Kidney glomerular epithelial cell (primary cell): ENCODE data around the gene M6PR.
"Not testable (repeated sequence)": the region's sequence is repeated elsewhere in the genome, so short reads cannot be mapped to it uniquely, and the experiment has no call there.

Experiments
- DNase-seq: peaks from one replicate; lab custom pipeline; 2025; lab: John Stamatoyannopoulos, UW

The M6PR gene

DNA sequence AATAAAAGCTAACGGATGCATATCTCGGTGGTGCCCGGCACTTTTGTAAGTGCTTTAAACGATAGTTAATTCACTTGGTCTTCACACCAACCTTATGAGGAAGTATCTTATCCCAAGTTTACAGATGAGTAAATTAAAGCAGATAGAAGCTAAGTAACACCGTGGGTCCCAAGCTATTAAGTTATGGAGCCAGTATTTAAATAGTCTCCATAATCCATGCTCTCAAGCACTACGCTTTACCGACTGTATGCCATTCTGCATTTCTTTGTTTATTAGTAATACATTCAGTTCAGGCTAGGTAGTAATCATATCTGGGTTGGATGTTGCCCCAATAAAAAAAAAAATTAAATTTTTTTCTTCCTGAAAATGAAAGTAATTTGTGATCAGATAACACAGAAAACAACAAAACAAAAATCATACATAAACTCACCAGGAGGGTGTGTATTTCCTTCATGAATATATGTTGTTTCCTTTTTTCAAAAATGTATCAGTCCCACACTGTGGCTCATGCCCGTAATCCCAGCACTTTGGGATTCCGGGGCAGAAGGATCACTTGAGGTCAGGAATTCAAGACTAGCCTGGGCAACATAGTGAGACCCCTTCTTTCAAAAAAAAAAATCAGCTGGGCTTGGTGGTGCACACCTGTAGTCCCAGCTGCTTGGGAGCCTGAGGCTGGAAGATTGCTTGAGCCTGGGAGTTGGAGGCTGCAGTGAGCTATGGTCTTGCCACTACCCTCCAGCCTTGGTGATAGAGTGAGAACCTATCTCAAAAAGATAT lies 1.4 kb upstream of the M6PR start:
- no peak for DNase-seq

DNA sequence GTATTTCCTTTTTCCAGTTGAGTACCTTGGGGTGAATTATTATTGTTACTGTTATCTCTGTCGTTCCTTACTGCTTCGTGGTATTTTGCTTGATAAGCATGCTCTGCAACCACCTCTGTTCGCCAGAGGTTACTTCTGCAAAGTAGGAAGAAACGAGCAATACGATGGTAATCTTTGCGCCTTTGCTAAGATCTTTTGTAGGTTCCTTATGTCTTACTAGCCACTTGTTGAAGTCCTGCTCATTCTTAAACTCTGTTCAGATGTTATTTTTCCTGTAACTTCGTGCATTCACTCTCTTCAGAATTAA lies 729 bp upstream of the M6PR start:
- DNase-seq: peak; percentile 81

DNA sequence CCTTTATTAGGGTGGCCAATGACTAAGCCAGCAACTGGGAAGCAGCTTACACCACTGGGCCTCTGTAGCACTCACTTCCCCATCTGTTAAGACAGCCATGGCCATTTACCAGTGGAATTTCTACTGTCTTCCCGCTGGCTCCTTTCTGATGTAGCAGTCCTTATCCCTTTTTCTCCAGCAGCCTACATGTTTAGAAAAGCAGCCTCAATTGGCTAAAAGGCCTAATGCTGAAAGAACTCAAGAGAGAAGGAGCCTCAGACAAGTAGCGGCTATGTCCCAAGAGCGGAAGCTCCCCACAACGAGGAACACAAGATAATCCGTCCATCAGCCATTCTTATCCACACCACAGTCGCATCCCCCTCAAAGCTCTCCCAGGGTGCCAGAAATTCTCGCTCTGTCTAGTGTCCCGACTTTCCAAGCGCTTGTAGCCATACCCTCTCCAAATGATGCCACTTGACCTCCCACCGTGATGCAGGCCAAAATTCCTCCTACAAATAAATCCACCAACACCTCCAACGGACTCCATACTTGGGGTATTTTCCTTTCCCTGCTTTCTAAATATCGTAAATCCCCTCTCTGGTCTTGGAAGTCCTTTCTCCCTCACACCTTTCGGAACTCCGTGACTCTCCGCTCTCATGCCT lies 624 bp downstream of the M6PR start:
- DNase-seq: no peak

DNA sequence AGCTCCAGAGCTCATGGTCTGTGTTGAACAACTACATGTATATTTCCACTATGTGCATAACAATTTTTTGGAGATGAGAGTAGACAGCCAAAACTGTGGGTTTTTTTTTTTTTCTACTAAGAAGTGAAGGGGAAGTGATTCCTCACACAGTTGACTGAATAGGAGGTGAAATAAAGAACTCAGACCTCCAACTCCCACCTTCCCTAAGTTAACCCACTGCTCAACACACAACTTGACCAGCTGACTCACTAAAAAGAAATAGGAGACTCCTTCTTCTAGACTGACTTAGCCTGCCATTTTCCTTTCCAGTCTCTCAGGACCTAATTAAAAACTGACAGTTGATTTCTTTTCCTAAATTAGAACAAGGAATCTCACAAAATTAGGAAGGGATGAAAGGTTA lies 1.7 kb downstream of the M6PR start:
- DNase-seq: no peak

DNA sequence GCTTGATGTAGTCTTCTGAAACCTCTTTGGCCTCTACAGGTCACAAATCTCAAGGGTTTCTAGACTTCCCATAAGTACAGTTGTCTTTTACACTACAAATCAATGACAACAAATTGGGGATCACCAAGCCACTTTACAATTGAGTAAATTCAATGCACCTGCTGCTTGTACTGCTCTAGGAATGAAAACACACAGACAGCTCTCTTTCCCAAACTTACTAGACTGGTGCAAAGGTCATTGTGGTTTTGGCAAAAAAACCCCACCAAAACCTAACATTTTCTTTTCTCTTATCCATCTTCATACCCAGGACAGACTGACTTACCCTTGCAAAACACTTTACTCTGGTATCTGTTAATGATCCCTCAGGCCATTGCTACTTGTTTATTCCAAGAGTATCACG lies 2.7 kb downstream of the M6PR start:
- no peak for DNase-seq

DNA sequence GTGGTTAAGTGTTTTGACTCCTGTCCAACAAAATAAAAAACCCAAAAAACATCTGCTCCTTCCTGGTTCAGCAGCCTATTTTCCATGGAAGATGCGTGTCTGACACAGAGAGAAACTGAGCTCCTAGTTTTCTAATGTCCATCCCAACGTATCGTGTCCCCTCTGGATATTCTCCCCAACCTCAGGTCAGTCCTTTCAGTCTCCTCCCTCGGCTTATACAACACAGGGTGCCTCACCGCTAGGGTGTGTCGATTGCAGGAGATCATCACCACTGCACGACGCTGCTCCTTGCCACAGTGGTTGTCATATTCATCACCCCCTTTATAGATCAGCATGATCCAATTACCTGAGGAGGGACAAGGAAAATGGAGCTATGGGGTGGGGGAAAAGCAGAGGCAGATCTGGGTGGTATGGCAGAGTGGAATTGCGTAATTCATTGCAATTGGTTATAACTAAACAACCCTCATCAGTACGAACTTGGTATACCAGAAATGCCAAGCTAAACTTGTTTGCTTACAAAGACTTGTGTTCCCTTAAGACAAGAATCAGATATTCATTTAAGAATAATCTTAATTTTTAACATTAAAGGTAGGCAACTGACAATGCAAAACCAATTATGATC lies 5.8 kb downstream of the M6PR start:
- no peak for DNase-seq

DNA sequence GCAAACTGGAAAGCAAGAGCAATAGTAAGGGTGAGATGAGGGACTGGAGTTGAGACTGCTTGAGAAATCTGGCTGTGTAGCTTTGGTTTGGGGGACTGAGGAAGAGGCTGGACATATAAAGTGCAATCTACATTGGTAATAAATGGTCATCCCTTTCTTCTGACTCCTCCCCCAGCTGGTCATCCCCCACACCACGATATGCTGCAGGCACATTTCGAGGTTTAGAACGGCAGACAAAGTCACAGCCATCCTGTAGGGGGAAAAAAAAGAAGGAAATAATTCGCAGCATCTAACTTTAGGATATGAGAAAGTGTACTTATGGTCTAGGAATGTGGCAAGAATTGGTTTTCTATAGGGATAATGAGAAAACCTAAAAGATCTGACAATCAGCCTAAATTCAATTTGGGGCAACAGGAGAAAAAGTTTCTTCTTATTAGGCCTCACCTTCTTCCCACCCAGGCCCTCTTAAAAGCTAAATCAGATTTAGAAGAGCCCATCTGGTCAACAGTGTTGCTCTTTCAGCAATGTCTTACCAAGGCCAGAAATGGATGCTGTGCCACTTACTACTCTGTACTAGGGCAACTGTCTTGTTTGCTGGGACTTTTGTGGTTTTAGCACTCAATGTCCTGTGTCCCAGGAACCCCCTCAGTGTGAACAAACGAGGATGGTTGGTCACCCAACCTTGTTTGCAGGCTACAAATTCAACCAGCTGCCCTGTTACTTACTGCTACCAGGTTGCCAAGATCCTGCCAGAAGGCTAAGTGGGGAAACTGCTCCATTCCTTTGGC lies 7.6 kb downstream of the M6PR start:
- no peak for DNase-seq

DNA sequence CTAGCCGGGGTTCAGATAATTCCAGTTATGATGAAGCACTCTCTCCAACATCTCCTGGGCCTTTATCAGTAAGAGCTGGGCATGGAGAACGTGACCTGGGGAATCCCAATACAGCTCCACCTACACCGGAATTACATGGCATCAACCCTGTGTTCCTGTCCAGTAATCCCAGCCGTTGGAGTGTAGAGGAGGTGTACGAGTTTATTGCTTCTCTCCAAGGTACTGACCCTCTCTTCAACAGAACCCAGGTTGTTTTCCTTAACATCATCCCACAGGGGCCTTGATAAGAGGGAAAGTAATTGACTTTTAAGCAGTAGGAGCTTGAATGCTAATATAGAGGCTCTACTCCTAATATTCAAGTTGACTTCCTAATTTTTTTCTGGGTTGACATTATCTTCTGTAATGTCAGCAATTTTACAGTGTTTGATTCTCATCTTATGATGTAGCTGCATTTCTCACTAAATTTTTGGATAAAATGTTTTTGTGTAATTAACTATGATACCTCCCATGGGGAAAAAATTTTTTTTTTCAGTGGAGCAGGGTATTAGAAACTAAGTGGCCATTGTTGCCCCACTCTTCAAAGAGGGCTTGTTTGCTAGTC lies 11.5 kb downstream of the M6PR start:
- not testable (repeated sequence) for DNase-seq

DNA sequence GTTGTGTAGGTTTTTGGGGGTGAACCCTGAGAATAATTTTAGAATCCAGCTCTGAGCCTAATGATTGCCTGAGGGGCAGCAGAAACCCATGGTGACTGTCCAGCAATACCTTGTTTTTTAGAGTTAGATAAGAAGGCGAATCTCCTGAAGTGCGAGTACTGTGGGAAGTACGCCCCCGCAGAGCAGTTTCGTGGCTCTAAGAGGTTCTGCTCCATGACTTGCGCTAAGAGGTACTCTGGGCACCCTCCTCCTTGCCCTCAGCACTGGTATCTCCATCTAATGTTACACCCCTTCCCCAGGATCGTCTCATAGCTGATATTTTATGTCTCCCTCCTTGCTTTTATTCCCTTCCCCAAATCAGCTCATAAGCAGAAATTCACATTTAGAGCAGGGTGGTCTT lies 12.7 kb downstream of the M6PR start:
- no peak for DNase-seq

DNA sequence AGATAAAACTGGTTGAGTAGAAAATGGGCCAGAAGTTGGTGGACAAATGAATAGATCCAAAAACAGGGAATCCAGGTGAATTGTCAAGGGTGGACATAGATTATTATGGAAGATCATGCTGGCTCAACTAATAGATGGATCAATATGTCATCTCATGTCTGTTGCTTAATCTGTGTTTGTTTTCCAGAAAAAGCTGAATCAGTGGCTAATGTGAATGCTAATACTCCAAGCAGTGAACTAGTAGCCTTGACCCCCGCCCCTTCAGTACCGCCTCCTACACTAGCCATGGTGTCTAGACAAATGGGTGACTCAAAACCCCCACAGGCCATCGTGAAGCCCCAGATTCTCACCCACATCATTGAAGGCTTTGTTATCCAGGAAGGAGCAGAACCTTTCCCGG lies 15.4 kb downstream of the M6PR start:
- not testable (repeated sequence) for DNase-seq

DNA sequence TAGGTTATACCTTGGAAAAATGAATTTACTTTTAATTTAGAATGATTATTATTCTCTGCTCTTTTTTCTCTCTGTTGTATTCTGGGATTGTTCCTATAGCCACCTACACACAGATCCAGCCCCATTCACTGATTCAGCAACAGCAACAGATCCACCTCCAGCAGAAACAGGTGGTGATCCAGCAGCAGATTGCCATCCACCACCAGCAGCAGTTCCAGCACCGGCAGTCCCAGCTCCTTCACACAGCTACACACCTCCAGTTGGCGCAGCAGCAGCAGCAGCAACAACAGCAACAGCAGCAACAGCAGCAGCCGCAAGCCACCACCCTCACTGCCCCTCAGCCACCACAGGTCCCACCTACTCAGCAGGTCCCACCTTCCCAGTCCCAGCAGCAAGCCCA lies 17.0 kb downstream of the M6PR start:
- not testable (repeated sequence) for DNase-seq

DNA sequence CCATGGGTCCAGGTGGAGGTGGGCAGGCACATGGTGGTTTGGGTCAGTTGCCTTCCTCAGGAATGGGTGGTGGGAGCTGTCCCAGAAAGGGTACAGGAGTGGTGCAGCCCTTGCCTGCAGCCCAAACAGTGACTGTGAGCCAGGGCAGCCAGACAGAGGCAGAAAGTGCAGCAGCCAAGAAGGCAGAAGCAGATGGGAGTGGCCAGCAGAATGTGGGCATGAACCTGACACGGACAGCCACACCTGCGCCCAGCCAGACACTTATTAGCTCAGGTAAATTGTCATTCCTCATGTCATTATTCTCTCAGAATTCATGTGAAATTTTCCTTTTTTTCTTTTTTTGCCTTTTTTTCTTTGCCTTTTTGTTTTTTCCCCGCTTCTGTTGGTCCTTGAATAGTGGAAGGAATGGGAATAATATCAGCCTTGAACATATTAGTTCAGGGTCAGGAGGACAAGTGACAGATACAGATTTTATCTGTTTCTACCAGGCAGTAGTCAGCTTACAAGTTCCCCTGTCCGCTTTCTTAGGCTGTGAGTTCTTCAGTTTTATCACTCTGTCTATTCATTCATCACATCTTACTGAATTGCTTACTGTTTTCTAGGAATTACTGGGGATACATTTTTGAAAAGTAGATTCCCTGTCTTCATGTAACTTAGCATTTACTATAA lies 18.7 kb downstream of the M6PR start:
- not testable (repeated sequence) for DNase-seq

DNA sequence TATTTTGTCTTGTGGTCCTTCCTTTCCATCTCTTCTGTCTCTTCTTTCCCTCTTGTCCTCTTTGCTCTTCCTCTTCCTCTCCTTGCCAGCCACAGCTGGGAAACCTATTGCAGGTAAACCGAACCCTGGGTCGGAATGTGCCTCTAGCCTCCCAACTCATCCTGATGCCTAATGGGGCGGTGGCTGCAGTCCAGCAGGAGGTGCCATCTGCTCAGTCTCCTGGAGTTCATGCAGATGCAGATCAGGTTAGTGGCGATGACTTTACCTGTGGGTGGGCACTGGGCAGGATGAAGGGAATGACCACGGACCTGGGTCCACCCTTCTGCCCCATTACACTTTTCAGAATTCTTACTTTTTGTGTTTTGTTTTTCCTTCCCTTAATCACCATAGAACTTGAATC lies 26.9 kb downstream of the M6PR start:
- no peak for DNase-seq

DNA sequence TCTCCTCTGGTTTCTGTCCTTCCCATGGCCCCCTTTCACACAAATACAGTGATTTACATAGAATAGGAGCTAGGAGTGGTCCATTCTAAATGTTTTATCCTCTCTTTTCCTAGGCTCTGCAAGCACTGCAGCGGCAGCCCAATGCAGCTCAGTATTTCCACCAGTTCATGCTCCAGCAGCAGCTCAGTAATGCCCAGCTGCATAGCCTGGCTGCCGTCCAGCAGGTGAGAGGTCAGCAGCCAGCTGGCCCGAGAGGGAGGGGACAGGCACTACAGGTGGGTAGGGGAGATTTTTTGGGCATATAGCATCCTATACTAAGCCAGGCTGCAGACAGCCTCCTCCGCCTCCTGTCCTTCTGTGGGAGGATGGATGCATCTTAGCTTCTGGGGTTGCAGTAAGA lies 29.8 kb downstream of the M6PR start:
- not testable (repeated sequence) for DNase-seq

DNA sequence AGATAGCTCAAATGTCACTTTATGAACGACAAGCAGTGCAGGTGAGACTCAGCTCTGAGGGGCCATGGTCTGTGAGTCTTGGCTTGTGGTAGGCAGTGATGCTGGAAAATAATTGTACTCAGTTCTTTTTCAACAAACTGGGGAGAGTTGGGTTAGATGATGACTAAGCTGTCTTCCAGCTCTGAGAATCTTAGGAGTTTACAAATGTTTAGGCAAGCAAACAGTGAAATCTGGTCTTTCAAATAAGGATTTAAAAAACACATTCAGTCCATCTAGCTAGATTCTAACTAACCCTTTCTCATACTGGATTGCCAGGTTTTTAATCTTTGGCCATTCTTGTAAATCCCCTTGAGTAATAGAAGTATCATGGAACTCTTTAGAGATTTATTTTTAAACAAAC lies 31.7 kb downstream of the M6PR start:
- no peak for DNase-seq

DNA sequence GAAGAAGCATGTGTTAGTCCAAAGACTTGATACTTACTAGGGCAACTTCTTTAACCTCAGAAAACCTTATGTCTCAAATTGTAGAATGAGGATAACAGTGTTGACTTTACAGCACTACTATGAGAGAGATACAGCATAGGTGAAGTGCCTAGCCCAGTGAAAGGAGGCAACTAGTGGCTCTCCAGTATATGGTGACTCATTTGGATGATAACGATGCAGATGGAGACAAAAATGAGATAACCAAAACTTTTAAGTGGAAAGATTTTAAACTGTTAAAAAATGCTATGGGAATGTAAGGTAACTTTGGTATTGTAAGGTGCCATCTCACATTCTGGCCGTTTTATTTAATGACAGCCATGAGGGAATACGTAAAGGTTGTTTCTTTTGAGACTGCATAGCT lies 32.4 kb downstream of the M6PR start:
- DNase-seq: no peak

DNA sequence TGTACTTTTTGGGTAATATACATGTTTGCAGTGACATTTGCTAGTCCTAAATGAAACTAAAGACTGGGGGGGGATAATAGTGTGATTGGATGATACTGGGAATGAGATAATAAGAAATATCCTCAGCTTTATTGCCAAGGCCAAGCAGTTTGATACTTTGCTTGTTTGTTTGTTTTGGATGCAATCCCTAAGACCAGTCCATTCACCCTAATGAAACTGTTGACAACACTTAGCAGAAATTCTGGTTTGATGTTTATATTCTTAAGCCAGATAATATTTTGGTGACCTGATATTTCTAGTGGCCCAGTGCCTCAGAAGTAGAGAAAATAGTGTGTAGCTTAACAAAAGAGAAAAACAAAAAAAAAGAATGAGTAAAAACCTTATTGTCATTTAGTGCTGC lies 33.3 kb downstream of the M6PR start:
- no peak for DNase-seq

DNA sequence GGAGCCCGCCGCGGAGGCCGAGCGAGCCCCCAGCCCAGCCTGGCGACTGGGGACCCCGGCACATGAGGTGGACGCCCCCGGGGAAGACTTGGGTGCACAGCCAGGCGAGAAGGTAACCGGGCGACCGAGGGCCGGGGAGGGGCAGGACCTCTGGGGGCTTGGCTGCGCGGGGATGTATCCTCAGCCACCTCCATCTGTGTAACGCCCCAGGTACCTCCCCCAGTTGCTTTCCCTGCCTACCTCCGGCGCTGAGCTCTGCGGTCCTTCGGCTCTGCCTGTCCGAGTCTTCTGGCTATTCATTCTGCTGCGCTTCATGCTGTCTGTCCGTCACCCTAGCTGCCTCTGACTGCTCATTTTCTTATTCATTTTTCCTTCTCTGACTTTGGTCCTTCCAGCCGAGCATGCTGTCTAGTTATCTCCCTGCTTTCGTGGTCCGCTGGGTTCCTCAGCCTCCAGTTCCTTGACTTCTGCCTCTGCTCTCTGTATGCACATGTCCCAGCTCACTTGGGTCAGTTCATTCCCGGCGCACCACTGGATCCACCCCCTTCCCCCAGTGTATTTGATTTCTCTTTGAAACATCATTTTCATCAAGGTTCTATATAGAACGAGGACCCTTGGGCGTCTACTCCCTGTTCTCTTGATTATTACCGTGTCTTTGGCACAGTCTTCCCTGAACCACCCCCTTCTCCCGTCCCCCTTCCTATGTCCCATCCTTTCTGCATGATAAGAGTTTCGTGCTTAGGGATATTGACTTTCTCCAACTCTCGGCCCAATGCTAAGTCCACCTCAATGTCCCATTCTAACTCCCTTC lies 34.5 kb downstream of the M6PR start:
- peak; percentile 69 for DNase-seq

DNA sequence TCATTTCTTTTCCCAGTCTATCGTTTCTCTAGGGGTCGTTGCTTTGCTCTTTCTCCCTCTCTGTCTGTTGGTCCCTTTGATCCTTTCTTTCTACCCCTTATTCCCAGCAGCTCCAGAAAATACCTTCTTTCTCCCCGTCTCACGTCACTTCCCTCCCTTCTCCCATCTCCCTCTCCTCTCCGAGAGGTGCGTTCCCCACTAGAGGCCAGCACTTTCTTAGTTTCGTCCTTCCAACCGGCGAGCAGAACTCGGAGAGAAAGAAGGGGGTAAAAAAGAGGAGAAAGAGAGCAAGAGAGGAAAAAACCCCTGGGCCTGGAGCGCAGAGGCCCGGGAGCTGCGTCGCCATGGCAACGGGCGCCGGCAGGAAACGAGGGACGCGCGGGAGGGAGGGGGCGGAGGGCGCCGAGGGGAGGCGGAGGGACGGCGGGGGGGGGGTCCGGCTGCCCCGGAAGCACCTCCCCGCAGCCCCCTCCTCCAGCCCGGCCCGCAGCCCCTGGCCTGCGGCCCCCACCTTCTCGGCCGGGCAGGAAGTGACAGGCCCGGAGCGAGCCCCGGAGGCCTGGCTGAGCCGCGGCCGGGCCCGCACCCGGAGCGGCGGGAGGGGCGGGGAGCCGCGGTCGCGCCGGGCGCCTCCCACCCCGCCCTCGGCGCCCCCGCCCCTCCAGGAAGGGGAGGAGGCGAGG lies 35.3 kb downstream of the M6PR start, which contains the start of gene PHC1:
Gene PHC1, plus strand, starts transcription at position 477 of the 683 bp plus-strand sequence. CDS start 3,169 bp downstream, outside the sequence.
- peak; percentile 63 for DNase-seq

DNA sequence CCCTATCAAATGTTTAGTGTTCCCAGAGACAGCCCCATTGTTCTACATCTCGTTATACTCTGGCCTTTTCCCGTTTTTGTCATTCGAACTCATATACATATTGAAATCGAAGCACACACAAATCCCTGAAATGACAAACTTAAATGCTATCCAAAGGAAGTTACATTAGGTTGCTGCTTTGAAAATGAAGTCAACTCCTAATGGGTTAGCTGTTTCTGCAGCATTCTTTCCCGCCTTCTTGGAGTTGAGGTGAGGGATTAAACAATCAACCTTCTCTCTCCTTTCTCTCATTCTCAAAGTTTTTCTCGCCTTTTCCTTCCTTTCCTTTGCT lies 35.8 kb downstream of the M6PR start:
- peak; percentile 51 for DNase-seq
